IMR-90 (cell line): Measurements from ENCODE around the gene HORMAD1. TPM values are rescaled to one million over a fixed set of nuclear protein-coding genes. Genes with fewer than 3 reads are reported as not detected.
"Not testable (repeated sequence)": the region's sequence is repeated elsewhere in the genome, so short reads cannot be mapped to it uniquely, and the experiment has no call there.

ENCODE experiments used
- ATAC-seq: fragments of 200-7000 bp; cut with Tn5 transposase; 2 replicates; pipeline ENCODE4 v1.9.1; 2020; ENCODE audit warnings: low read depth, mild to moderate bottlenecking, moderate library complexity
- BruUV-seq: library from RNA; stranded (reverse); fragments of 400-500 nt; replicated peaks from 2 replicates; lab custom pipeline; 2021; lab: Mats Ljungman, UMichigan
- CTCF ChIA-PET: fragments of 300-600 bp; formaldehyde crosslinking; extraction: SDS; loops from one replicate; lab custom pipeline; 2021; ENCODE audit warnings: antibody characterized with exemption; lab: Yijun Ruan, JAX
- POLR2A ChIA-PET: fragments of 300-600 bp; sonication (Branson Sonifier 250); formaldehyde crosslinking; loops from one replicate; lab custom pipeline; 2022; ENCODE audit warnings: antibody characterized with exemption; ENCODE audit not compliant: unreplicated experiment; lab: Charles Lee
- DNase-seq: peaks from one replicate; pipeline ENCODE4 v3.0.0; 2013
- H2AFZ ChIP-seq: replicated peaks from 2 replicates; pipeline ENCODE3; 2013; ENCODE audit warnings: low read length, mild to moderate bottlenecking; ENCODE audit not compliant: poor library complexity
- H2AK5ac ChIP-seq: 2 replicates; pipeline ENCODE4 v1.6.1; 2013; ENCODE audit warnings: low read depth, low read length, inconsistent platforms
- H2AK9ac ChIP-seq: replicated peaks from 2 replicates; pipeline ENCODE3; 2013; ENCODE audit warnings: mild to moderate bottlenecking, low read depth, low read length, moderate library complexity; ENCODE audit not compliant: poor library complexity
- H2BK120ac ChIP-seq: 2 replicates; pipeline ENCODE4 v1.6.1; 2013; ENCODE audit warnings: low read depth, low read length, inconsistent platforms
- H2BK15ac ChIP-seq: 3 replicates; pipeline ENCODE4 v1.6.1; 2013; ENCODE audit warnings: low read depth, low read length, inconsistent platforms
- H2BK20ac ChIP-seq: 2 replicates; pipeline ENCODE4 v1.6.1; 2013; ENCODE audit warnings: low read depth, mild to moderate bottlenecking, inconsistent platforms, low read length, moderate library complexity
- H2BK5ac ChIP-seq: 2 replicates; pipeline ENCODE4 v1.6.1; 2013; ENCODE audit warnings: mild to moderate bottlenecking, low read depth, low read length, inconsistent platforms; ENCODE audit not compliant: poor library complexity, severe bottlenecking
- H3K14ac ChIP-seq: replicated peaks from 2 replicates; pipeline ENCODE4 v1.6.1; 2013; ENCODE audit warnings: low read depth, low read length, inconsistent platforms
- H3K18ac ChIP-seq: 2 replicates; pipeline ENCODE4 v1.6.1; 2013; ENCODE audit warnings: low read depth, low read length, control low read depth
- H3K23ac ChIP-seq: 2 replicates; pipeline ENCODE4 v1.6.1; 2013; ENCODE audit warnings: low read depth, low read length, inconsistent platforms
- H3K27ac ChIP-seq: 2 replicates; pipeline ENCODE4 v1.5.1; 2013; ENCODE audit warnings: mild to moderate bottlenecking, control low read depth, low read length; ENCODE audit not compliant: insufficient read depth
- H3K27me3 ChIP-seq: 2 replicates; pipeline ENCODE4 v1.6.1; 2013; ENCODE audit warnings: low read length; ENCODE audit not compliant: control insufficient read depth, insufficient read depth
- H3K36me3 ChIP-seq: 2 replicates; pipeline ENCODE4 v1.6.1; 2013; ENCODE audit warnings: low read length, mixed read lengths; ENCODE audit not compliant: control insufficient read depth, insufficient read depth
- H3K4ac ChIP-seq: 2 replicates; pipeline ENCODE4 v1.6.1; 2013; ENCODE audit warnings: low read depth, low read length, inconsistent platforms
- H3K4me1 ChIP-seq: 2 replicates; pipeline ENCODE4 v1.6.1; 2013; ENCODE audit warnings: low read length, mixed read lengths; ENCODE audit not compliant: control insufficient read depth, insufficient read depth
- H3K4me2 ChIP-seq: 2 replicates; pipeline ENCODE4 v1.6.1; 2013; ENCODE audit warnings: low read depth, mild to moderate bottlenecking, control low read depth, low read length, moderate library complexity
- H3K4me3 ChIP-seq: 2 replicates; pipeline ENCODE4 v1.5.1; 2013; ENCODE audit warnings: low read depth, mild to moderate bottlenecking, control low read depth, low read length, moderate library complexity; ENCODE audit not compliant: insufficient read depth
- H3K56ac ChIP-seq: 2 replicates; pipeline ENCODE4 v1.6.1; 2013; ENCODE audit warnings: low read length, inconsistent platforms; ENCODE audit not compliant: insufficient read depth; ENCODE audit errors: extremely low read depth
- H3K79me1 ChIP-seq, 2 experiments: 2 replicates each; pipeline ENCODE4 v1.6.1; 2013; ENCODE audit warnings: low read length in 2 of 2, inconsistent platforms in 1 of 2, low read depth in 1 of 2
- H3K9ac ChIP-seq: 2 replicates; pipeline ENCODE4 v1.6.1; 2013; ENCODE audit warnings: low read depth, low read length, control low read depth
- H3K9me1 ChIP-seq: 2 replicates; pipeline ENCODE4 v1.6.1; 2013; ENCODE audit warnings: low read length, inconsistent platforms; ENCODE audit not compliant: insufficient read depth
- H3K9me3 ChIP-seq: 2 replicates; pipeline ENCODE4 v1.6.1; 2013; ENCODE audit warnings: low read length; ENCODE audit not compliant: control insufficient read depth, insufficient read depth
- H4K20me1 ChIP-seq: 2 replicates; pipeline ENCODE4 v1.6.1; 2013; ENCODE audit warnings: low read length, inconsistent platforms; ENCODE audit not compliant: insufficient read depth
- H4K5ac ChIP-seq: 2 replicates; pipeline ENCODE4 v1.6.1; 2013; ENCODE audit warnings: mild to moderate bottlenecking, low read depth, low read length, control low read depth
- H4K8ac ChIP-seq, 2 experiments: 2 replicates each; pipeline ENCODE4 v1.6.1; 2013; ENCODE audit warnings: low read depth in 2 of 2, low read length in 2 of 2, control low read depth in 1 of 2, inconsistent platforms in 1 of 2
- H4K91ac ChIP-seq: 2 replicates; pipeline ENCODE4 v1.6.1; 2013; ENCODE audit warnings: low read depth, low read length, inconsistent platforms; ENCODE audit not compliant: insufficient read depth
- WGBS, 2 experiments: methylation state at CpG; one replicate each; pipeline versions ENCODE4 v1.1.5 to v1.1.7; 2013; ENCODE audit warnings: missing lambda C conversion rate in 2 of 2; ENCODE audit not compliant: insufficient read length in 1 of 2; ENCODE audit errors: extremely low coverage in 2 of 2; 5-methylcytosine and 5-hydroxymethylcytosine counted together
- dilution Hi-C: fragments of 300-500 bp; cut with HindIII; formaldehyde crosslinking; loops from one replicate; pipeline ENCODE4 v1.14.3; 2018; ENCODE audit warnings: low sequenced_read_pairs; ENCODE audit not compliant: unreplicated experiment
- in situ Hi-C: fragments of 300-500 bp; cut with MboI; formaldehyde crosslinking; loops from 3 replicates; pipeline ENCODE4 v1.14.3; 2019; ENCODE audit warnings: low sequenced_read_pairs, inconsistent platforms, mixed read lengths
- intact Hi-C: fragments of 100-400 bp; cut with micrococcal nuclease; formaldehyde crosslinking; loops from 2 replicates; pipeline ENCODE4 v1.10.0; 2022
- polyA plus RNA-seq, 3 experiments: library from polyadenylated mRNA; depleted of rRNA; stranded (reverse); fragments of >200 nt; gene quantifications; 2 replicates each; pipeline ENCODE4 v1.2.3, GENCODE V29; 2012; ENCODE audit warnings: low replicate concordance in 1 of 3
- total RNA-seq: library from RNA; depleted of rRNA; stranded (reverse); fragments of >200 nt; gene quantifications from 2 replicates; pipeline ENCODE4 v1.2.3, GENCODE V29; 2012

Gene HORMAD1
- total and polyA plus RNA-seq, 2 of the 4 experiments (the other 2 are of a cell fraction): not detected

GRCh38 chr1:150709031-150709430 lies 11.7 kb downstream of the HORMAD1 start:
- WGBS, 2 experiments: no CpG with 5 or more reads among the region's 1 CpG
- H2BK20ac ChIP-seq, H4K8ac ChIP-seq, H2AK9ac ChIP-seq, H3K4ac ChIP-seq, H2BK5ac ChIP-seq, H3K9me1 ChIP-seq, ATAC-seq, H4K91ac ChIP-seq, H3K36me3 ChIP-seq, H3K4me2 ChIP-seq, H2BK15ac ChIP-seq, H3K23ac ChIP-seq, H3K4me3 ChIP-seq, H4K20me1 ChIP-seq, H3K9ac ChIP-seq, intact Hi-C loops, in situ Hi-C loops, POLR2A ChIA-PET, H3K4me1 ChIP-seq, H4K5ac ChIP-seq, DNase-seq, H3K27me3 ChIP-seq, H3K9me3 ChIP-seq, H3K56ac ChIP-seq, H3K79me1 ChIP-seq, H3K27ac ChIP-seq, H2AK5ac ChIP-seq, H3K14ac ChIP-seq, BruUV-seq, dilution Hi-C loops, H2AFZ ChIP-seq, H2BK120ac ChIP-seq, H3K18ac ChIP-seq: not testable (repeated sequence)
- CTCF ChIA-PET: interaction anchor here (1.2 kb wide), 1 partner anchor 16 kb away, joined by 3 read pairs; no protein-coding TSS in a partner anchor
